ENCODE results near the gene SPEM3. TPM values are rescaled to one million over a fixed set of nuclear protein-coding genes. Genes with fewer than 3 reads are reported as not detected.
A peak's percentile ranks its signal among the peaks of the same experiment; 100 is the strongest.

Gene SPEM3
- total RNA-seq, 1 donor from 2014 or later = not detected

DNA sequence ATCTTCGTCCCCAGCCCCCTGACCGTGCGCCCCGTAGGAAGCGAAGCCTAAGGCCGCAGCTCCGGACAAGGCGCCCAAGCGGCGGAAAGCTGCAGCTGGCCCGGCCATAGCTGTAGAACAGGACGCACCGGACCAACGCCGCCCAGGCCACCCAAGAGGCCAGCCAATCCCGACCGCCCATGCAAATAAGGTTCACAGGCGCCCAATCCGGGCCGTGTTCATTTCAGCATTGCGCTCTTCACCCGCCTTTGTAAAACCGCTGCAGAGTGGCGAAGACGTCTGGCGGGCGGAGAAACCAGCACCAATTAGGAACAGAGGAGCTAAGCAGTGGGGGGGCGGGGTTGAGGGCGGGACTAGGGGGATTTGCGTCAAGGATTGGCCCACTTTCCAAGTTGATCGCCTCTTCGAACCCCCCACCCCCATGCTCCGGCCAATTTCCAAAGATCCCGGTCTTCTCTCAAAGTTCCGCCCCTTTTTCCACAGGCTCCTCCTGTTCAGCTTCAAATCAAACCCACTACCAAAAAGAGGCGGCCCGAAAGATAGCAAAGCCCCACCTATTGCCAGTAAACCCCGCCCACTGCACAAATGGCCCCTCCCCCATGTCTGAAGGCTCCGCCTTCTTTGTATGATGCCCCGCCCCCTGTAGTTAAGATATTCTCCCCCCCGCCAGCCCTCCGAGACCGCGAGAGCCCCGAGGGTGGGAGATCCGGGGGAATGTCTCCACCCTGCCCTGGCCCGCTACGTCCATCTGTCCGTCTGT is 24.5 kb upstream of the SPEM3 start, which contains the start of gene TMEM256:
TSS of gene TMEM256 (minus strand) at position 121 of the 760 bp plus-strand sequence. CDS start at position 108, 13 bp downstream.
- TF ChIP-seq, protein P1, sequence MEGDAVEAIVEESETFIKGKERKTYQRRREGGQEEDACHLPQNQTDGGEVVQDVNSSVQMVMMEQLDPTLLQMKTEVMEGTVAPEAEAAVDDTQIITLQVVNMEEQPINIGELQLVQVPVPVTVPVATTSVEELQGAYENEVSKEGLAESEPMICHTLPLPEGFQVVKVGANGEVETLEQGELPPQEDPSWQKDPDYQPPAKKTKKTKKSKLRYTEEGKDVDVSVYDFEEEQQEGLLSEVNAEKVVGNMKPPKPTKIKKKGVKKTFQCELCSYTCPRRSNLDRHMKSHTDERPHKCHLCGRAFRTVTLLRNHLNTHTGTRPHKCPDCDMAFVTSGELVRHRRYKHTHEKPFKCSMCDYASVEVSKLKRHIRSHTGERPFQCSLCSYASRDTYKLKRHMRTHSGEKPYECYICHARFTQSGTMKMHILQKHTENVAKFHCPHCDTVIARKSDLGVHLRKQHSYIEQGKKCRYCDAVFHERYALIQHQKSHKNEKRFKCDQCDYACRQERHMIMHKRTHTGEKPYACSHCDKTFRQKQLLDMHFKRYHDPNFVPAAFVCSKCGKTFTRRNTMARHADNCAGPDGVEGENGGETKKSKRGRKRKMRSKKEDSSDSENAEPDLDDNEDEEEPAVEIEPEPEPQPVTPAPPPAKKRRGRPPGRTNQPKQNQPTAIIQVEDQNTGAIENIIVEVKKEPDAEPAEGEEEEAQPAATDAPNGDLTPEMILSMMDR (IDR thresholded peaks at IDR 0.05) = no peak
- H3K4me1 Mint-ChIP-seq (ENCODE audit: unreplicated experiment) = peaks cover 27% of the 10 kb centered on the region
- no peaks in the 10 kb centered on the region for H3K27me3 Mint-ChIP-seq (ENCODE audit: unreplicated experiment)
- H3K4me3 Mint-ChIP-seq (ENCODE audit: unreplicated experiment) = peak within 1 kb of the TSS; percentile 84
- no peaks in the 10 kb centered on the region for H3K9me3 Mint-ChIP-seq (ENCODE audit: unreplicated experiment)
- peak within 1 kb of the TSS; percentile 90 for H3K27ac Mint-ChIP-seq (ENCODE audit: unreplicated experiment)
- peaks cover 2% of the 10 kb centered on the region for H3K36me3 Mint-ChIP-seq (ENCODE audit: unreplicated experiment)
- peak; percentile 99 for DNase-seq (ENCODE audit: extremely low spot score, unreplicated experiment)

DNA sequence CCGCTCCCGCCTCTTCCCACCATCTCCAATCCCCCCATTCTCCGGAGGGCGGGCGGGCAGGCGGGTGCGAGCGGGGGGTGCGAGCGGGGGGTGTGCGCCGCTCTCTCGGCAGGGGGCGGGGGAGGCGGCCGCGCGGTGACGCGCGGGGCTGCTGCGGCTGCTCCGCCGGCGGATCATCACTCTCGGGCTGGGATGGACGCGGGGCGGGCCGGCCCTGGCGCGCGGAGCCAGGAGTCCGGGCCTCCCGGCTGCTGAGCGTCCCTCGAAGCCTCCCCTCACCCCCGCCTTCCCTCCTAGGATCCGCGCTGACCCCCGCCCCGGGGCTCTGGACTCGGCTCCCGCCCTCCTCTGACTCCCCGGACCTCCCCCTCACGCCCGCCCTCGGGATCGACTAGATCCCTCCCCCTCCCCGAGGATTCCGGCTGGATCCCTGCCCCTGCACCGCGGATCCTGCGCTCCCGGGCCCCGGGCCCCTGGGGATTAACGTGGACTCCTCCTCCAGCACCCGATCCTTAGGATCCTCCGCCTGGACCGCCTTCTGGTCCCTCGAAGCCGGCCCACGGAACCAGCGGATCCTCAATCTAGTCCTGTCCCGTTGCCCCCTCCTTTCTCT is 23.8 kb upstream of the SPEM3 start:
- no peak for DNase-seq (ENCODE audit: extremely low spot score, unreplicated experiment)
- H3K9me3 Mint-ChIP-seq (ENCODE audit: unreplicated experiment) = no peaks in the 10 kb centered on the region
- peak overlapping the region; percentile 90 for H3K27ac Mint-ChIP-seq (ENCODE audit: unreplicated experiment)

DNA sequence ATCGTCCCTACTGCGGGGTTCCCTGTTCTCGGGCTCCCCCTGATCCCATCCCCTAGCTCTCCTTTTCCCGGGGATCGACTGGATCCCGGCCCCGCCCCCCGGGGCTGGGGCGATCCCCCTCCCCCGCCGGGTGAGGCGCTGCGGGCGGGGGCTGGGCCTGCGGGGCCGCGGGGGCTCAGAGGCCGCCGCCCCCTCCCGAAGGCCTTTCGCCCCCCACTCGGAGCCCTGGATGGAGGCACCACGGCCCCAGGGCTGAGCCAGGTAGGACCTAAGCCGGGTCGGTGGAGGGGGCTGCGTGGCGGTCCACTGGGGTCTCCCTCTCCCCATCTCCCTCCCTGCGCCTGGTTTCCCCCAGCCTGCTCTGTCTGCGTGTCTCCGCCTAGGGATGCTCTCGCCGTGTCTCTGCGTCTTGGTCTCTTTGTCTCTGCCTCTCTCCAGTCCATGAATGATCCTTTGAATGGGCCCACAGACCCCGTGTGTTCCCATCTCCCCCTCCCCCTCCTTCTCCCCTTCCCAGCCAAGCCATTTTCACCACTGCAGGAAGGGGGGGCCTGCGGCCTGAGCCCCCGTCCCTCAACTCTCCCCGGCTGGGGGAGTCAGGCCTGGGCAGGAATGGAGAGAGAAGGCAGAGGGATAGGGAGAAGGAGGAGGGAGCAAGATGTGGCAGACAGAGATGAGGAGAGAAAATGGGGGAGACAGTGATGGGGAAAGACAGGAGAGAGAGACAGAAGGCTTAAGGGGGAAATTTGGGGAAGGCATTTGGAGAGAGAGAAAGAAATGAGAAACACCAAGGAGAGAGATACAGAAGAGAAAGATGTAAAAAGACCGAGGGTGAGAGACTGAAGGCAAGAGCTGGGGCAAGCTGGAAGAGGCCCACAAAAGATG is 23.1 kb upstream of the SPEM3 start:
- no peaks in the 10 kb centered on the region for H3K27me3 Mint-ChIP-seq (ENCODE audit: unreplicated experiment)
- peak overlapping the region; percentile 84 for H3K4me3 Mint-ChIP-seq (ENCODE audit: unreplicated experiment)
- TF ChIP-seq, protein P1 (IDR thresholded peaks at IDR 0.05) = no peak
- peaks cover 16% of the 10 kb centered on the region for H3K36me3 Mint-ChIP-seq (ENCODE audit: unreplicated experiment)
- peaks cover 25% of the 10 kb centered on the region for H3K4me1 Mint-ChIP-seq (ENCODE audit: unreplicated experiment)
- peak overlapping the region; percentile 80 for H3K27ac Mint-ChIP-seq (ENCODE audit: unreplicated experiment)
- DNase-seq (ENCODE audit: extremely low spot score, unreplicated experiment) = no peak
- H3K9me3 Mint-ChIP-seq (ENCODE audit: unreplicated experiment) = no peaks in the 10 kb centered on the region

More for the DNA sequence above, 23.8 kb upstream of the SPEM3 start:
- H3K4me3 Mint-ChIP-seq (ENCODE audit: unreplicated experiment) = peak overlapping the region; percentile 84
- peaks cover 25% of the 10 kb centered on the region for H3K4me1 Mint-ChIP-seq (ENCODE audit: unreplicated experiment)
- no peaks in the 10 kb centered on the region for H3K27me3 Mint-ChIP-seq (ENCODE audit: unreplicated experiment)
- TF ChIP-seq, protein P1 (IDR thresholded peaks at IDR 0.05) = no peak
- H3K36me3 Mint-ChIP-seq (ENCODE audit: unreplicated experiment) = peaks cover 9% of the 10 kb centered on the region

DNA sequence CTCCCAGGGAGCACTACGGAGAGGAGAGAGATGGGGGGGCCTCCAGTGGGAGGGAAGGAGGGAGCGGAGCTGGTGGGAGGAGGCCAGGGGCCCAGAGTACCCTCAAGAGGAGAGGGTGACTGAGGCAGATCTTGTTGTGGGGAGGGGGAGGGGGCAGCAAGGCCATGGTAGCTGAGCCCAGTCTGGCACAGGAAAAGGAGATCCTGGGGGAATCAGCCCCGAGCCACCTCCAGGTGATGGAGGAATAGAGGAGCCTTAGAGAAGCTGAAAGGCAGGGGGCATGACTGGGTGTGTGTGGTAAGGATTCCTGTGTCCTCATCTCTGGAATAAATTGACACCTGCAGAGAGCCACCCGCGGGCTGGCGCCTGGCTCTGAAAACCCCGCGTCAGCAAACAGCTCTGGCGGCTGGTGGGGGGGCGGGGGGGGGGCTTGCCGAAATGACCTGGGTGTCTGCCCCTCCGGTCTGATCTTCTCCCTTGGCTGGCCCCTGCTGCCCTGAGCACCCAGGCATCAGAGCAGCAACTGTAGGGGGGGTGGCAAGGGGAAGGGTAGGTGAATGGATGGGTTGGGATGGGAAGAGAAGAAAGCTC is 22.3 kb upstream of the SPEM3 start:
- Mint-ChIP-seq H3K4me3 (ENCODE audit: unreplicated experiment) (peak overlapping the region; percentile 78), H3K27ac (ENCODE audit: unreplicated experiment) (peak overlapping the region; percentile 76), H3K9me3 (ENCODE audit: unreplicated experiment) (no peaks in the 10 kb centered on the region), H3K27me3 (ENCODE audit: unreplicated experiment) (no peaks in the 10 kb centered on the region), H3K36me3 (ENCODE audit: unreplicated experiment) (peaks cover 17% of the 10 kb centered on the region), H3K4me1 (ENCODE audit: unreplicated experiment) (peaks cover 25% of the 10 kb centered on the region)
- TF ChIP-seq, protein P1 (IDR thresholded peaks at IDR 0.05) = no peak
- no peak for DNase-seq (ENCODE audit: extremely low spot score, unreplicated experiment)
